IPS-15b (cell line): ENCODE measurements around the gene KIAA1958.
A peak's percentile ranks its signal among the peaks of the same experiment; 100 is the strongest.

Source experiments
- H3K27me3 ChIP-seq: one replicate; pipeline ENCODE4 v1.6.1; 2013; ENCODE audit warnings: low read length; ENCODE audit not compliant: control insufficient read depth, insufficient read depth
- H3K36me3 ChIP-seq: one replicate; pipeline ENCODE4 v1.6.1; 2013; ENCODE audit warnings: low read length; ENCODE audit not compliant: control insufficient read depth, insufficient read depth
- H3K4me1 ChIP-seq: one replicate; pipeline ENCODE4 v1.6.1; 2013; ENCODE audit warnings: mild to moderate bottlenecking, low read length; ENCODE audit not compliant: control insufficient read depth, insufficient read depth
- H3K4me3 ChIP-seq: one replicate; pipeline ENCODE4 v1.5.1; 2013; ENCODE audit warnings: low read depth, low read length
- H3K9ac ChIP-seq: one replicate; pipeline ENCODE4 v1.6.1; 2013; ENCODE audit warnings: low read depth, mild to moderate bottlenecking, low read length
- H3K9me3 ChIP-seq: one replicate; pipeline ENCODE4 v1.6.1; 2013; ENCODE audit warnings: mild to moderate bottlenecking, low read length; ENCODE audit not compliant: control insufficient read depth, insufficient read depth

Gene KIAA1958

DNA sequence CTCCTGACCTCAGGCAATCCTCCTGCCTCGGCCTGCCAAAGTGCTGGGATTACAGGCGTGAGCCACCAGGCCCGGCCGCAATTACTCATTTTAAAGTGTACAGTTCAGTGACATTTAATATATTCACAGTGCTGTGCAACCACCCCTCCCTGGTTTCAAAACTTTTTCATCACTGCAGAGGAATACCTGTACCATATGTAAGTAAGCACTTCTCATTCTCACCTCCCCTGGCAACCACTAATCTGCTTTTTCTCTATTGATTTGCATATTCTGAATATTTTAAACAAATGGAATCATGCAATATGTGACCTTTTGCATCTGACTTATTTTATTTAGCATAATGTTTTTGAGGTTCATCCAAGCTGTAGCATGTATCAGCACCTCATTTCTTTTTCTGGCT is 21.3 kb upstream of the KIAA1958 start:
- no peaks in the 10 kb centered on the region for H3K9me3 ChIP-seq
- H3K4me3 ChIP-seq: no peak overlapping the region
- H3K9ac ChIP-seq: no peak overlapping the region
- no peaks in the 10 kb centered on the region for H3K27me3 ChIP-seq
- H3K36me3 ChIP-seq: no peaks in the 10 kb centered on the region
- no peaks in the 10 kb centered on the region for H3K4me1 ChIP-seq

DNA sequence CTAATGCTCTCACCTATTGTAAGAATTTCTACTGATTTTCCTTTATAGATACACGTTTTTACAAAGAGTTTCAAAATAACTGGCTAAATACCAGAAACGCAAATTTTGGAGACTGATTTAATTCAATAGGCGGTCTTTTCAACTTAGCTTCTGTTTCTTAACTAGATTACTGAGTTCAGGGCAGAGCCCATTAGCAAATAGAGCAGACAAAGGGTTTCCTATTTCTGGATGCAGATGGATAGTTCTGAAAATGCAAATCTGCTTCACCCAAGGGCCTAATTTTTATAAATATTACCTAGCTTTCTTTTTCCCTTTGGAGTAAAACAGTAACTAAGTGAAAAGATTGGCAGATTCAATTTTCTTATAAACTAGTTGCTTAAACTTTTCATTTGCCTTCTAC is 13.6 kb upstream of the KIAA1958 start:
- peaks cover 11% of the 10 kb centered on the region for H3K4me1 ChIP-seq
- H3K36me3 ChIP-seq: peaks cover 4% of the 10 kb centered on the region
- no peaks in the 10 kb centered on the region for H3K9me3 ChIP-seq
- H3K27me3 ChIP-seq: no peaks in the 10 kb centered on the region
- H3K4me3 ChIP-seq: no peak overlapping the region
- H3K9ac ChIP-seq: no peak overlapping the region

DNA sequence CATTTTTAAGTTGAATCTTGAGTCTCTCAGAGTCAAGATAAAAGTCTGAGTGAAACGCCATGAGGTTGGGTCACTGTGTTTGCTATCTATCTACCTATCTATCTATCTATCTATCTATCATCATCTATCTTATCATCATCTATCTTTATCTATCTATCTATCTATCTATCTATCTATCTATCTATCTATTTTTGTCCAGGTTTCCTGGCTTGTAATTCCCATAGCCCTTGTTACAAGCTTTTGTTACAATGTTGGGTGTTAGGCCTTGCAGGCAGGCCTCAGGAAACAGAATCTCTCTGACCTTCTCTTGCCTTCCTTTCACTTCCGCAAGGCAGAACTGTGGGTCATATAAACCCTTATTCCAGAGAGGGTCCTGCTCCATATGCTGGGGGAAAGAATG is 12.6 kb upstream of the KIAA1958 start:
- H3K27me3 ChIP-seq: no peaks in the 10 kb centered on the region
- H3K9me3 ChIP-seq: no peaks in the 10 kb centered on the region
- peaks cover 4% of the 10 kb centered on the region for H3K36me3 ChIP-seq
- H3K9ac ChIP-seq: no peak overlapping the region
- H3K4me1 ChIP-seq: peaks cover 11% of the 10 kb centered on the region
- no peak overlapping the region for H3K4me3 ChIP-seq

DNA sequence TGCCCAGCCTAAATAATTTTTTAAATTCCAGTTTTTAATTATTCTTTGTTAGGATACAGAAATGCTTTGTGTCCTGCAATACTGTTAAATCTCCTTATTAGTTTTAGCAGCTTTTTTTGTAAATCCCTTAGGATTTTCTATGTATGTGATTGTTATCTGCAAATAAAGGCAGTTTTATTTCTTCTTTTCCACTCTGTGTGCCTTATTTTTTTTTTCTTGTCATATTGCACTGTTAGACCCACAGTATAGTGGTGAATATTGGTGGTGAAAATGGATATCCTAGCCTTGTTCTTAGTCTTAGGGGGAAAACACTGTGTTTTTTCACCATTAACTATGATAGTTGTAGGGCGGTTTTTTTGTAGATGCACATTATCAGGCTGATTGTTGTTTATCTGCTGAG is 11.3 kb upstream of the KIAA1958 start:
- no peak overlapping the region for H3K4me3 ChIP-seq
- no peak overlapping the region for H3K9ac ChIP-seq
- no peaks in the 10 kb centered on the region for H3K9me3 ChIP-seq
- peaks cover 4% of the 10 kb centered on the region for H3K36me3 ChIP-seq
- H3K27me3 ChIP-seq: no peaks in the 10 kb centered on the region
- peaks cover 11% of the 10 kb centered on the region for H3K4me1 ChIP-seq

DNA sequence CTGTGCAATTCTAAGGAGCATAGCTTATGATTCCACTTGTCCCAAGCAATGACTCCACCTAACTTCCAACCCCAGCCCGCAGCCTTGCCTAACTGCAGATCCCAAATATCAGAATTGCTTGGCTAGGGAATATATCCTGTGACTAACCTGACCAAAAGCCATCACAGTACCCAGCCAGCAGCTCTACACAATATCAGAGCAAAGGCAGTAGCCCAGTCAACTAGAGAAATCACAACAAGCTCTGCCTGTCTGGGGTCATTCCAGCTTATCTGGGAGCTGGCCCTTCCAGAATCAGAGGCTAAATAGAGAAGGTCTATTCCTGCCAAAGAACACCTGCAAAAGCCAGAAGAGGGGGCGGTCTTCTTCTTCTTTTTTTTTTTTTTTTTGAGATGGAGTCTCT is 9.3 kb upstream of the KIAA1958 start:
- Histone ChIP-seq H3K9ac (no peak overlapping the region), H3K36me3 (peaks cover 4% of the 10 kb centered on the region), H3K4me1 (peaks cover 5% of the 10 kb centered on the region), H3K4me3 (no peak overlapping the region), H3K27me3 (no peaks in the 10 kb centered on the region), H3K9me3 (no peaks in the 10 kb centered on the region)

DNA sequence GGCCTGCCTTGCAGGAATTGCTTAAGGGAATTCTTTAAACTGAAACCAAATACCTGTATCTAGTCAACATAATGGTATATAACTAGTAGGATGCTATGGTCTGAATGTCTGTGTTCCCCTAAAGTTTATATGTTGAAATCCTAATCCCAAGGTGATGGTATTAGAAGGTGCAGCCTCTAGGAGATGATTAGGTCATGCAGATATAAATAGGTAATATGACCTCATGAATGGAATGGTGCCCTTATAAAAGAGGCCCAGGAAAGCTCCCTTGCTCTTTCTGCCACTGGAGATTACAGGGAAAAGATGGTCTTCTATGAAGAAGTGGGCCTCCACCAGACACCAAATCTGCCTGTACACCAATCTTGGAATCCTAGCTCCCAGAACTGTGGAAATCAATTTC is 7.4 kb upstream of the KIAA1958 start:
- Histone ChIP-seq H3K27me3 (no peaks in the 10 kb centered on the region), H3K4me1 (no peaks in the 10 kb centered on the region), H3K4me3 (no peak overlapping the region), H3K9me3 (no peaks in the 10 kb centered on the region), H3K9ac (no peak overlapping the region), H3K36me3 (peaks cover 4% of the 10 kb centered on the region)

DNA sequence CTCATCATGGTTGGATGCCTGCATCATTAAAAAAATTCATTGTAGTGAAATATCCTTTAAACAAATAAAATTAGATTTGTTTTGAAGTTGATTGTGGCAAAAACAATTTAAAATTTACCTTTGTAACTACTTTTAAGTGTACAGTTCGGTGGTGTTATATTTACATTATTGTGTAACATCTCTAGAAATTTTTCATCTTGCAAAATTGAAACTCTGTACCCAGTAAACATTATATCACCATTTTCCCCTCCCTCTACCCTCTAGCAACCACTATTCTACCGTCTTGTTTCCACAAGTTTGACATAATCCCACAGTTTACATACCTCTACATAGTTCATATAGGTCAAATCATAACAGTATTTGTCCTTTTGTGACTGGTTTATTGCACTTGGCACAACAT is 2.0 kb upstream of the KIAA1958 start:
- Histone ChIP-seq H3K36me3 (no peaks in the 10 kb centered on the region), H3K9ac (no peak overlapping the region), H3K4me3 (no peak overlapping the region), H3K9me3 (no peaks in the 10 kb centered on the region), H3K27me3 (no peaks in the 10 kb centered on the region), H3K4me1 (peaks cover 11% of the 10 kb centered on the region)

DNA sequence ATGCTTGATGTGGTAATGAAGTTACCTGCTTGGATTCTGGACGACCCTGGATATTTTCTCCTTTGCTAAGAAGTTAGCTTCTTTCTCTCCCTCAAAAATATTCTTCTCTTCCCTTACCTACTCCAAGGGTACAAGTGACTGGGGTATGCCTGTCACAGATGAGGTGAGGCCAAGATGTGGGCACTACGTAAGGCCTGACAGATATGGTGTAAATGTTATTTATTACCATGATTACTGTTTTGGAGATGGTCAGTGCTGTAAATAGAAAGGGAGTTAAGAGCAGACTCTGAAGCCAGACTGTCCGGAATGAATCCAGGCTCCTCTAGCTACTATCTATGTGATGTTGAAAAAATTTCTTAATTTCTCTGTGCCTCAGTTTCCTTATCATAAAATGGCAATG is 1.1 kb upstream of the KIAA1958 start:
- Histone ChIP-seq H3K36me3 (no peaks in the 10 kb centered on the region), H3K27me3 (no peaks in the 10 kb centered on the region), H3K9me3 (no peaks in the 10 kb centered on the region), H3K4me3 (peak overlapping the region; percentile 67), H3K4me1 (peaks cover 21% of the 10 kb centered on the region), H3K9ac (no peak overlapping the region)

DNA sequence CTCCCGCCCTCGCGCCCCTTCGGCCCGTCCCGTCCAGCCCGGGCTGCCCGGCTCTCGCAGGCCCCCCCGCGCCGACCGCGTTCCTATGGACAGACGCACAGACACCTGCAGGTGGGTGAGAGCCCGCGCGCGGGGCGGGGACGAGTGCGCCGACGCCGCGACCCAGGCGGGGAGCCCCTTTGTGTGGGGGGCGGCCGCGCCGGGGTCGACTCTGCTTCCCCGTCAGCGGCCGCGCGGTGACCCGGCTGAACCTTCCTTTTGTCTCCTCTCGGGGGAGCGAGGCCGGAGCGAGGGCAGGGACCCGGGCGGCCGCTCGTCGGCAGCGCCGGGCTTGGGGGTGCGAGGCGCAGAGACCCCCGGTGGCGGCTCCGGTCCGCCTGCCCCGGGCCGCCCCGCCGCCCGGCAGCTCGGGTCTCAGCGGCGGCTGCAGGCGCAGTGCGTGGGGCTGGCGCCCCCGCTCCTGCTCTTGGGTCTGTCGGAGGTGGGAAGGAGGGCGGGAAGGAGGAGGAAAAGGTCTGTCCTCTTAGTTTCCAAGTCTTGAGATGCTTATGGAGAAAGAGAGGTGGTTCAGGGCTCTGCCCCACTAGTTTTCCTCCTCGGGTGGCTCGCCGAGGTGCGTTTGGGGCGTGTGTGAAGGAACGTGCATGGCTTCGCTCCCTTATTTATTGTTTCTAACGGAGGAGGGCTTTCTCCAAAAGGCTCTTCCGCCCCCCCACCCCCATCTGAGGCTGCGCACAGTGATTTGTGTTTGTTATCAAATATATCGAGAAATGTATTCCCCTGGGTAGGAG is 576 bp downstream of the KIAA1958 start:
- Histone ChIP-seq H3K4me3 (peak overlapping the region; percentile 76), H3K36me3 (no peaks in the 10 kb centered on the region), H3K27me3 (no peaks in the 10 kb centered on the region), H3K9ac (peak overlapping the region; percentile 71), H3K9me3 (no peaks in the 10 kb centered on the region), H3K4me1 (peaks cover 25% of the 10 kb centered on the region)

DNA sequence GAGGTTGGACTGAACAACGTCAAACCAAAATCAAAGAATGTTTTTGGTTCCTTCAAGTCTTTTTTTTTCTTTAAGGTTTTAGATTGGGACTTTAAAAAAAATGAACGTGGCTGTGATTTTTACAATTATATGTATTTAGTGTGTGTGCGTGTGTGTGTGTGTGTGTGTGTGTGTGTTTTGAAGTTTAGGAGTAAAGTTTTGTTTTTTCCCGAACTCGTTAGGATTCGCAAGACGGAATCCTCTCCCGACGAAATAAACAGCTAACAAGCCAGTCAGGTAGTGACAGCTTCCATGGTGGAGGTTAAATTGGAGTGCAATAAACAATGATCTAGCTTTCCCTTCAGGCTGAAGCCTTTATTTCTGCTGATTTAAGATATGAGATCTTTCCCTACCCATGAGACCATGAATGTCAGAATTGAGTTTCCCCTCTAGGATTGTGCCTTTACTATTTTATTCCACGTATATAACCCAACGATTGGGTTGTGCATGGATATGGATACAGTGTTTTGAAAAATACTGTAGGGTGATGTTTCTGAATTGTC is 1.2 kb downstream of the KIAA1958 start:
- no peaks in the 10 kb centered on the region for H3K9me3 ChIP-seq
- no peaks in the 10 kb centered on the region for H3K36me3 ChIP-seq
- no peaks in the 10 kb centered on the region for H3K27me3 ChIP-seq
- peak overlapping the region; percentile 71 for H3K9ac ChIP-seq
- H3K4me1 ChIP-seq: peaks cover 25% of the 10 kb centered on the region
- peak overlapping the region; percentile 76 for H3K4me3 ChIP-seq

DNA sequence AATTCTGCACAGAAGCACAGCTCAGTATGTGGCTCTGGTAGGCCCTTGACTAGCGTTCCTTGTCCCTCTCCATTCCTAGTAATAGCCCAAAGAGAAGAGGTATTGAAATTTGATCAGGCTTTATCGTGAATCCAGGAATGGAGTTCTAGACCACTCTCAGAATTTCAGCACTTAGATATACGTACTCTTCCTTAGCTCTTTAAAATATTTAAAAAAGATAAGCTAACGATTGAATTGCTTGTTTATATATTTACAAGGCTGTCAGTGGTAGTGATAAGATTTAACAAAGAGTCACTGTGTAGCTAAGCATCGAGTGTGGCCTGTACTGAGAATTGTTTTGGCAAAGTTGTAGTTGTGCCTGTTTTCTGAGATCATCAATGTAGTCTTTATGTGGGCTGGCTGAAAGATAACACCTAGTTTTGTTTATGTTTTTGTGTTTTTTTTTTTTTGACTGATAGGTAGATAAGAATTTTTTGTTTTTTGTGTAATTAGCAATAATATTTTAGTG is 2.5 kb downstream of the KIAA1958 start:
- peaks cover 25% of the 10 kb centered on the region for H3K4me1 ChIP-seq

More for the DNA sequence above, 2.5 kb downstream of the KIAA1958 start:
- Histone ChIP-seq H3K9ac (peak overlapping the region; percentile 27), H3K4me3 (no peak overlapping the region), H3K27me3 (no peaks in the 10 kb centered on the region), H3K36me3 (no peaks in the 10 kb centered on the region), H3K9me3 (no peaks in the 10 kb centered on the region)
